NCI-H748 (cell line): ENCODE measurements around the gene MEIOB.
"Not testable (repeated sequence)": the region's sequence is repeated elsewhere in the genome, so short reads cannot be mapped to it uniquely, and the experiment has no call there.

ENCODE experiments used
- DNase-seq: peaks from one replicate; lab custom pipeline; 2025; ENCODE audit not compliant: unreplicated experiment; lab: John Stamatoyannopoulos, UW

Gene MEIOB

GRCh38 chr16:1908184-1908583, 36.2 kb upstream of the MEIOB start:
- no peak for DNase-seq

DNA sequence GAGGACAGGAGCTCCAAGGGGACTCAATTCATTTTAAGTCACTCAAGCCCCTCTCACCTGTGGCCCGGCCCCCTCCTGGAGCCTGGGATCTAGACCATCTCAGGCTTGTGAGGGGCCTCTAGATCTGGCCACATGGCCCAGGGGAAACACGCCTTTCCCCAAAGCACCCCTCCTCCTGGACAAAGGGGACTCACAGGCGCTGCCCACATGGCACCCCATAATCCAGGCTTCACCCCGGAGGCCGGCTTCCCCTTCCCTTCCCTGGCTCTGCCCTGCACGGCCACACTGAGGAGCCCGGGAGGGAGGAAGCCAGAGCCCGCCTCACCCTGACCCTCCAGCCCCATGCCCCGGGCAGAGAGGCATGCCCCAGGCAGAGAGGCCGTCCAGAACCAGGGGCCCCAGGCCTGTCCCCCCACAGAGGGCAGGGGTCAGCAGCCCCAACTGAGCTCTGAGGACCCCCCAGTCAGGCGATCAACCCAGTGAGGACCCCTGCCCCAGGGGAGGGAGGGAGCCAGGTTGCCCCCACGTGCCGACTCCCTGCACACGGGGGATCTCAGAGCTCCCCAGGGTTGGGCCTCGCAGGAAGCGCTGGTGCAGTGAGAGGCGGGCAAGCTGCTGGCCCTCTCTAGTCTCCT, 35.4 kb upstream of the MEIOB start:
- DNase-seq, result no peak

DNA sequence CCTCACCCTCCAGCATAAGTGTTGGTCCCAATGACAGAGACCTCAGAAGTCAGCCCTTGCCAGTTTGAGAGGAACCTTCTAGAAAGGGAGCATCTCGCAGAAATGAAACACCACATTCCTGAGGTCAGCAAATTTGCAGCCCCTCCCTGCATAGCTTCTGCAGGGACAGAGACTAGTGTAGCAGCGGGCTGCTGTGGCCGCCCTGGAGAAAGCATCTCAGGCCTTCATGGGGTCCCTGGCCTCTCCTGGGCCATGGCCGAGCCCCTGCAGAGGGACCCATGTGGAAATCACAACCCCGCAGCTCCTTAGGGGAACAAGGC, 34.8 kb upstream of the MEIOB start:
- DNase-seq, result no peak

DNA sequence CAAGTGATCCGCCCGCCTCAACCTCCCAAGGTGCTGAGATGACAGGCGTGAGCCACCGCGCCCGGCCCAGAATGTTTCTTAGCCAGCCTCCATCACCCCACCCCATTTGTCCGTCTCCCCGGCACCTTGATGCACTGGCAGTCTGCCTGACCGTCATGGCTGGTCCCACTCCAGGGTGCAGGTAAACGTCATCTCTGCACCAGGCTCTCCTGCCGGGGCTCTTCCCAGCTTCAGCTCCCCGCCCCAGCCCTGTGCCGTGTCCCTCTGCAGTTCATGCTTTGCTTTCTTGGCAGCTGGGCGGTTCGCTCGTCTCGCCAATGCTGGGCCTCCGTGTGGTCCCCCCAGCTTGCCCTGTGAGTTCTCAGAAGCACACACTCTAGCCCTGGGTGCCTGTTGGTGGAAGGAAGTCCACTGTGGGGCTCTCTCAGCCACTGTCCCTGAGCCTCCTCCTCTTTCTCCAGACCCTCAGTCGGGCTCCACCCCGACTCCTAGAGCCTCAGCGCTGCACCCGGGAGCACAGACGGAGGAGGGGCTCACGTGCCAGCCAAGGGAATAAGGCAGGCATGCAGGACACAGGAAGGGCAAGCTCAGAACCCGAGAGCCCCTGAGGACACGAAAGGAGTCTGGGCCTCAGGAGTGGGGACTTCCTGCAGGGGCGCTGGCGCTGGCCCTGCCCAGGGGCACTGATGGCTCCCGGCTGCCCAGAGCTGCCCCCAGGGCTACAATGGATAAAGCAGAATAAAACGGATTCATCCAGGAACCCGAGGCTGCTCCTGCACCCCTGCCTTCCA, 34.3 kb upstream of the MEIOB start:
- no peak for DNase-seq

GRCh38 chr16:1903845-1904840, 32.2 kb upstream of the MEIOB start:
- DNase-seq, result peak; percentile 70

DNA sequence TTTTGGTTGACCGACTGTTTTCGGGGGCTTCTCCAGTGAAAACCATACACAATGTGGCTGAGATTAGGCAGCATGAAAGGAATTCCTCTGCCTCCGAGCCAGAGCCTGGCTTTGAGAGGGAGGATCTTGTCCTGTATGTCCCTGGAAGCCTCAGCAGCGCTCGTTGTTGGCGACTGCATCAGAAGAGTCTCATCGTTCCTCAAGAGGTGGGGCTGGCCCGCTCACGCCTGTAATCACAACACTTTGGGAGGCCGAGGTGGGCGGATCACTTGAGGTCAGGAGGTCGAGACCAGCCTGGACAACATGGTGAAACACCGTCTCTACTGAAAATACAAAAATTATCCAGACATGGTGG, 31.2 kb upstream of the MEIOB start:
- DNase-seq, result no peak

DNA sequence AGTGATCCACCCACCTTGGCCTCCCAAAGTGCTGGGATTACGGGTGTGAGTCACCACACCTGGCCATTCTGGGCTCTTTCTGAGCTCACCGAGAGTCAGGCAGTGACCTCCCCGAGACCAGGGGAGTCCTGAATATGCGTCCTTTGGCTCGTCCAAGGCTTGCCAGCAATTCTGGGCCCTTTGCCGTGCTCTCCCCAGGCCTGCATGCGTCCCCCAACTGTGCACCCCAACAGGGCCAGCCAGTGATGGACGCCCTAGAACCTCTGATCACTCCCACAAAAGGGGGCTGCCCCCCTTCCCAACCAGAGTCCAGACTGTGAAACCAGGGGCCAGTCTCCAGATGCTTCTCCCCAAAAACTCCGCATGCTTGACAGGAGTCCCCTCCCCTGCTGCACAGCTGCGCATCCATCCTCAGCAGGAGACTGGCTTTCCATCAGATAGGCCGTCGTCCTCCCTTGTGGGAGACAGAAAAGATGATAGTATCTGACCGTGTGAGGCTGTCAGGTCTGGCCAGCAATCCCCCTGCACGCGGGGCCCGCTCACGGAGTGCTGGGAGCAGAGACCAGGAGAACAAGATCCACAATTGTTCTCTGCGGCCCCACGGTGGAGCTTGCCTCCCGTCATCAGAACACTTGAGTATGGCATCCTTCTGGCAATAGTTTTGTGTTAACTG, 30.7 kb upstream of the MEIOB start:
- no peak for DNase-seq

- peak; percentile 92 for DNase-seq
These were observed 28.4 kb upstream of the MEIOB start for GRCh38 chr16:1900452-1900774.

- DNase-seq, result no peak
These were observed 27.9 kb upstream of the MEIOB start for GRCh38 chr16:1899641-1900451.

DNA sequence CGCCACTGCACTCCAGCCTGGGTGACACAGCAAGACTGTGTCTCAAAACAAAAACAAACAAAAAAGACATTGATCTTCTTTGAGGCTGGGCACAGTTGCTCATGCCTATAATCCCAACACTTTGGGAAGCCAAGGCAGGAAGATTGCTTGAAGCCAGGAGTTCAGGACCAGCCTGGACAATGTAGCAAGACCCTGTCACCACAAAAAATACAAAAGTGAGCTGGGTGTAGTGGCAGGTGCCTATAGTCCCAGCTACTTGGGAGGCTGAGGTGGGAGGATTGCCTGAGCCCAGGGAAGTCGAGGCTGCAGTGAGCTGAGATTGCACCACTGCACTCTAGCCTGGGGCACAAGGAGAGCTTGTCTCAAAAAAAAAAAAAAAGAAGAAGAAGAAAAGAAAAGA, 25.7 kb upstream of the MEIOB start:
- not testable (repeated sequence) for DNase-seq

- no peak for DNase-seq
These were observed 24.1 kb upstream of the MEIOB start for GRCh38 chr16:1895949-1896675.

DNA sequence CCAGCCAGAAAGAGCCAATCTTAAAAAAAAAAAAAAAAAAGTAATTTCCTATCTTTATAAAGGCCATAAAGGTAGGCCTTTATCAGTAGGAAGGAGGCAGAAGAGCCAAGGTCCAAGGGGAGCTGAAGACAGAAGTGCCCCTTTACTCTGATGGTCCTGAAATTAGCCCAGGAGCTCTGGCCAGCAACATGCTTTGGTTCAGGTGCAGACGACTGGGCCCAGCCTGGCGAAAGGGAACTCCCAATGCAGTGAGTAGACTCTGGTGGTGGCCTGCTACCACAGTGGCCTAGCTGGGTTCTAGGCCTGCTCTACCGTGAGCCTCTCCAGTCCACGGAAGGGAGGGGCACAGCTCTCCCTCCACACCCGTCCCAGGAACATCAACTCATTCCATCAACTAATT, 23.1 kb upstream of the MEIOB start:
- no peak for DNase-seq

GRCh38 chr16:1890708-1891050, 18.7 kb upstream of the MEIOB start:
- DNase-seq, result peak; percentile 9

DNA sequence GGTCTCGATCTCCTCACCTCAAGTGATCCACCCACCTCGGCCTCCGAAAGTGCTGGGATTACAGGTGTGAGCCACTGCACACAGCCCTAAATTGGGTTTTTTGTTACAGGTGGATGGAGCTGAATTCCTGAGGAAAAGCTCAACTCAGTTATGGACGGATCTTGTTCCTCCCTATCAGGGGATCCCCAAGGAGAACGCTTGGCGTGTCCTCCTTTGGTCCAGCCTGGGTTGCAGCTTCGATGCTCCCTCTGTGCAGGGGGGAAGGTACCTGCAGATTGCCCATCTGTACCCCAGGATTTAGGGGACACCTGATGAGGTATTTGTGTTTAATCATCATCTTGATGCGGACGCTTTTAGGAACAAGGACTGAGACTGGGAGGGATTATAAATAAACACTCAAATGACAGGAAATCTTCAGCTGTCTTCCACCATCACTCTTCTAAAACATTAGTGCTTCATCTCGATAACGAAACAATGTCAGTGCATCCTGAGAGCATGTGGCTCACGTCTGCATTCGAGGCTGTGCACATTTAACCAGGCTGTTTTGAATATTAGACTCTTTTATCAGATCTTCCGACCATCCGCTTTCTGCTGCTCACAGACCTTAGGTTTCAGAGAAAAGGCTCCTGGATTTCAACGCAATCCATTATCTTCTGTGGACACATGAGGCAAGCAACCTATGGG, 18.2 kb upstream of the MEIOB start:
- no peak for DNase-seq

DNA sequence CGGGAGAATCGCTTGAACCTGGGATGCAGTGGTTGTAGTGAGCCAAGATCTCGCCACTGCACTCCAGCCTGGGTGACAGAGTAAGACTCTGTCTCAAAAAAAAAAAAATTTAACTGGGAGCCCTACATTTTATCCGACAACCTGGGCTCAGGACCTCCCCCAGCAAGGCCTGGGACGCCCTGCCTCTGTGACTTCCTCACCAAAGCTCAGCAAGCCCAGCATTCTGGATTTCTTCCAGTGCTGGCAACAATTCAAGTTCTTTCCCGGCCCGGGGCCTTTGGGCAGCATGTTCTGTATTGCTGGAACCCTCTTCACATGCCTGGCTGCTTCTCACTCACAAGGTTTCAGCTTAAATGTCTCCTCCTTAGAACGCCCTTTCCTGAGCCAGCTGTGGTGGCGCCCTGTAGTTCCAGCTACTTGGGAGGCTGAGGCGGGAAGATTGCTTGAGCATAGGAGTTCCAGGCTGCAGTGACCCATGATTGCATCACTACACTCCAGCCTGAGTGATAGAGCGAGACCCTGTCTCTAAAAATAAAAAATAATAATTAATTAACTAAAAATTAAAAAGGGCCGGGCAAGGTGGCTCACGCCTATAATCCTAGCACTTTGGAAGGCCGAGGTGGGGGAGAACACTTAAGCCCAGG, 15.9 kb upstream of the MEIOB start:
- DNase-seq, result no peak

DNA sequence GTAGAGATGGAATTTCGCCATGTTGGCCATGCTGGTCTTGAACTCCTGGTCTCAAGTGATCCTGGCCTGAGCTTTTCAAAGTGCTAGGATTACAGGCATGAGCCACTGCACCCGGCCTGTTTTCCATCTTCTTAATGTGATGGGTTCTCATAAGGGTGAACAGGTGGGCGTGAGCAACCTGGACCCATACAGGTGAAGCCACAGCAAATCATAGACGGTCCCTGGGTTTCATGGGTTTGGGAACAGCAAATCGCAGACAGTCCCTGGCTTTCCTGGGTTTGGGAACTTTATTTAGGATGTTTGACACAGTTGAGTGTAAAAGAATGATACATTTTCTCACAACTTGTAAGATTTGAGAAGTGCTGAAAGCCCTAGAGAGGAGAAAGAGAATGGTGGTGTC, 12.9 kb upstream of the MEIOB start:
- DNase-seq, result no peak

DNA sequence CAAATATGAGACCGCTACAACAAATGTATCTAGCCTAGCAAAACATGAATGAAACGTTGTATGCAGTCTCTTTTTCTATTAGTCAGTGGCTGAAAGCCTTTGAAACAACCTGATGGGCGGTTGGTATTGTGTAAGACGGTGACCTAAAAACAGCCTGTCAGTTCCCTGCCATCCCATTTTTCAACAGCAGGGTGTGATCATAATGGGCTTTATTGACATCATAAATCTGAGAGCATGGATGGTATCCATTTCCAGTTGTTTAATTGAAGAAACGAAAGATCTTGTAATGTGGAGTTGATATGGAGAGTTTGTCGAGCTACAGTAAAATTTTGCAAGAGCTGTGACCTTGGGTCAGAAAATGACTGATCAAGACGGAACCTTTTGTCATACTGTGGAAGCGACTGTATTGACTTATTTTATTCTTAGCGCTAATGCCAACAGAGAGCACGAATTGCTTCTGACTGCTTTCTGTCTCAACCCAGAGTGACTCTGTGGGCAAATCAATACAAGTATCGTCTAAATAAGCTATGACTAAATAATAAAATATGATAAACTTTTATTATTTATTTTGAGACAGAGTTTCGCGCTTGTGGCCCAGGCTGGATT, 12.3 kb upstream of the MEIOB start:
- DNase-seq, result peak; percentile 34

GRCh38 chr16:1881172-1881571, 9.2 kb upstream of the MEIOB start:
- DNase-seq, result not testable (repeated sequence)

GRCh38 chr16:1879477-1879876, 7.5 kb upstream of the MEIOB start:
- no peak for DNase-seq
